IMR-90 (cell line): Measurements from ENCODE around the gene AQP7.
"Not testable (repeated sequence)": the region's sequence is repeated elsewhere in the genome, so short reads cannot be mapped to it uniquely, and the experiment has no call there.

Experiments used
- CEBPB ChIP-seq: IDR thresholded peaks from 2 replicates; pipeline ENCODE4 v1.6.1; 2012; ENCODE audit warnings: low read depth, low read length, improper control_type of control experiment
- CHD1 ChIP-seq: IDR thresholded peaks from 2 replicates; pipeline ENCODE4 v1.6.1; 2012; ENCODE audit warnings: low read depth, low read length, improper control_type of control experiment
- MAFK ChIP-seq: IDR thresholded peaks from 2 replicates; pipeline ENCODE4 v1.6.1; 2012; ENCODE audit warnings: low read depth, low read length, improper control_type of control experiment
- RAD21 ChIP-seq: IDR thresholded peaks from 2 replicates; pipeline ENCODE4 v1.6.1; 2012; ENCODE audit warnings: low read length, improper control_type of control experiment
- RCOR1 ChIP-seq: IDR thresholded peaks from 2 replicates; pipeline ENCODE4 v1.6.1; 2012; ENCODE audit warnings: mild to moderate bottlenecking, low read length, improper control_type of control experiment; ENCODE audit not compliant: insufficient replicate concordance
- TF ChIP-seq, protein P1 (sequence below): conservative IDR thresholded peaks from 2 replicates; pipeline ENCODE4 v1.5.1; 2012; ENCODE audit warnings: mild to moderate bottlenecking, low read depth, low read length, improper control_type of control experiment

GRCh38 chr9:33424492-33424891, 22.1 kb upstream of the AQP7 start:
- not testable (repeated sequence) for TF ChIP-seq CEBPB, RAD21, RCOR1, CHD1, MAFK
- TF ChIP-seq, protein P1, sequence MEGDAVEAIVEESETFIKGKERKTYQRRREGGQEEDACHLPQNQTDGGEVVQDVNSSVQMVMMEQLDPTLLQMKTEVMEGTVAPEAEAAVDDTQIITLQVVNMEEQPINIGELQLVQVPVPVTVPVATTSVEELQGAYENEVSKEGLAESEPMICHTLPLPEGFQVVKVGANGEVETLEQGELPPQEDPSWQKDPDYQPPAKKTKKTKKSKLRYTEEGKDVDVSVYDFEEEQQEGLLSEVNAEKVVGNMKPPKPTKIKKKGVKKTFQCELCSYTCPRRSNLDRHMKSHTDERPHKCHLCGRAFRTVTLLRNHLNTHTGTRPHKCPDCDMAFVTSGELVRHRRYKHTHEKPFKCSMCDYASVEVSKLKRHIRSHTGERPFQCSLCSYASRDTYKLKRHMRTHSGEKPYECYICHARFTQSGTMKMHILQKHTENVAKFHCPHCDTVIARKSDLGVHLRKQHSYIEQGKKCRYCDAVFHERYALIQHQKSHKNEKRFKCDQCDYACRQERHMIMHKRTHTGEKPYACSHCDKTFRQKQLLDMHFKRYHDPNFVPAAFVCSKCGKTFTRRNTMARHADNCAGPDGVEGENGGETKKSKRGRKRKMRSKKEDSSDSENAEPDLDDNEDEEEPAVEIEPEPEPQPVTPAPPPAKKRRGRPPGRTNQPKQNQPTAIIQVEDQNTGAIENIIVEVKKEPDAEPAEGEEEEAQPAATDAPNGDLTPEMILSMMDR: not testable (repeated sequence)
